CD4-positive, alpha-beta T cell (primary cell): ENCODE results near the gene PTPRK. TPM values are rescaled to one million over a fixed set of nuclear protein-coding genes. Genes with fewer than 3 reads are reported as not detected.

Source experiments
- ATAC-seq: fragments of 200-7000 bp; cut with Tn5 transposase; one replicate; pipeline ENCODE4 v1.10.0; 2022; ENCODE audit warnings: mild to moderate bottlenecking; ENCODE audit not compliant: poor library complexity
- CTCF ChIA-PET: fragments of 350-600 bp; sonication (Branson Sonifier 250); formaldehyde crosslinking; loops from one replicate; lab custom pipeline; 2021; ENCODE audit warnings: antibody characterized with exemption, inconsistent platforms; lab: Charles Lee
- POLR2A ChIA-PET: fragments of 350-600 bp; sonication (Branson Sonifier 250); formaldehyde crosslinking; loops from one replicate; lab custom pipeline; 2021; ENCODE audit warnings: antibody characterized with exemption, inconsistent platforms; lab: Charles Lee
- DNase-seq, 14 experiments: peaks; one replicate each; pipeline ENCODE4 v3.0.0-alpha.2; 2013 to 2020; ENCODE audit warnings: mixed read lengths in 2 of 14
- H3K27ac ChIP-seq, 2 donors: one replicate each; pipeline versions ENCODE4 v1.5.1 to v1.7.0; 2013; ENCODE audit warnings: low read length in 2 of 2, low read depth in 1 of 2, mild to moderate bottlenecking in 1 of 2
- H3K27me3 ChIP-seq, 2 experiments: 1 replicate in 1 of 2; 2 replicates in 1 of 2; pipeline versions ENCODE4 v1.6.1 to v1.7.0; 2013; ENCODE audit warnings: low read length in 2 of 2, control low read depth in 1 of 2, mild to moderate bottlenecking in 1 of 2, moderate library complexity in 1 of 2; ENCODE audit not compliant: insufficient read depth in 2 of 2, control insufficient read depth in 1 of 2
- H3K36me3 ChIP-seq: one replicate; pipeline ENCODE4 v1.6.1; 2013; ENCODE audit warnings: low read length, control low read depth; ENCODE audit not compliant: insufficient read depth
- H3K4me1 ChIP-seq: one replicate; pipeline ENCODE4 v1.6.1; 2013; ENCODE audit warnings: low read length, control low read depth; ENCODE audit not compliant: insufficient read depth
- H3K4me3 ChIP-seq: one replicate; pipeline ENCODE4 v1.5.1; 2013; ENCODE audit warnings: mild to moderate bottlenecking, low read length, moderate library complexity
- H3K9me3 ChIP-seq, 2 experiments: 1 replicate in 1 of 2; 2 replicates in 1 of 2; pipeline versions ENCODE4 v1.6.1 to v1.7.0; 2013; ENCODE audit warnings: low read length in 2 of 2, mild to moderate bottlenecking in 2 of 2, control low read depth in 1 of 2, moderate library complexity in 1 of 2; ENCODE audit not compliant: control insufficient read depth in 1 of 2, insufficient read depth in 1 of 2
- H3K27ac Mint-ChIP-seq: one replicate; pipeline ENCODE4 v1.8.0; 2020; ENCODE audit warnings: mixed read lengths
- H3K27me3 Mint-ChIP-seq: one replicate; pipeline ENCODE4 v1.8.0; 2021; ENCODE audit warnings: mixed read lengths
- H3K36me3 Mint-ChIP-seq: one replicate; pipeline ENCODE4 v1.8.0; 2021; ENCODE audit warnings: low read depth, mixed read lengths
- H3K4me1 Mint-ChIP-seq: one replicate; pipeline ENCODE4 v1.8.0; 2021; ENCODE audit warnings: low read depth, mixed read lengths
- H3K4me3 Mint-ChIP-seq: one replicate; pipeline ENCODE4 v1.8.0; 2020; ENCODE audit warnings: mild to moderate bottlenecking, mixed read lengths
- H3K9me3 Mint-ChIP-seq: one replicate; pipeline ENCODE4 v1.8.0; 2020; ENCODE audit warnings: mixed read lengths
- CTCF ChIP-seq: fragments of 200-600 bp; IDR thresholded peaks from one replicate; pipeline ENCODE4 v1.8.0; 2022; ENCODE audit warnings: antibody characterized with exemption, mild to moderate bottlenecking
- intact Hi-C, 2 experiments: fragments of 100-400 bp; cut with DNase I in 1 of 2; cut with micrococcal nuclease in 1 of 2; formaldehyde crosslinking; loops; one replicate each; pipeline versions ENCODE4 v1.15.1 to v1.9.0; 2023 to 2025; cut with DNase I, micrococcal nuclease
- total RNA-seq, 174 experiments: library from RNA in 2 of 174; stranded (reverse) in 2 of 174; gene quantifications; one replicate each; pipeline ENCODE4 v1.2.3 and lab custom pipeline; 2021 to 2026

Gene PTPRK
- total RNA-seq, 2 experiments from 2014 or later = 8.4 to 10.3 TPM

- Histone ChIP-seq H3K27me3 (no peaks in the 10 kb centered on the region), H3K9me3 (no peaks in the 10 kb centered on the region), H3K4me1 (no peaks in the 10 kb centered on the region), H3K27ac (no peak overlapping the region), H3K36me3 (no peaks in the 10 kb centered on the region), H3K4me3 (no peak overlapping the region)
- DNase-seq (no peak), ATAC-seq (no peak)
- H3K4me3 Mint-ChIP-seq = no peak overlapping the region
- no peaks in the 10 kb centered on the region for H3K27me3 Mint-ChIP-seq
- no peak overlapping the region for H3K27ac Mint-ChIP-seq
- POLR2A ChIA-PET = no interaction called here
- intact Hi-C loops = no loop called here
- H3K36me3 Mint-ChIP-seq = no peaks in the 10 kb centered on the region
- CTCF ChIA-PET = no interaction called here
- no peaks in the 10 kb centered on the region for H3K9me3 Mint-ChIP-seq
- no peak for TF ChIP-seq CTCF
- H3K4me1 Mint-ChIP-seq = no peaks in the 10 kb centered on the region
Observed at GRCh38 chr6:128461501-128461900, 58.9 kb downstream of the PTPRK start.

GRCh38 chr6:128456510-128457230 is 63.7 kb downstream of the PTPRK start:
- no peaks in the 10 kb centered on the region for H3K9me3 ChIP-seq
- intact Hi-C loops = no loop called here

GRCh38 chr6:128455959-128456358 is 64.4 kb downstream of the PTPRK start:
- Histone ChIP-seq H3K4me1 (no peaks in the 10 kb centered on the region), H3K36me3 (no peaks in the 10 kb centered on the region), H3K9me3 (no peaks in the 10 kb centered on the region), H3K27ac (no peak overlapping the region), H3K27me3 (no peaks in the 10 kb centered on the region), H3K4me3 (no peak overlapping the region)
- ATAC-seq (no peak), DNase-seq (no peak)
- no peak overlapping the region for H3K4me3 Mint-ChIP-seq
- TF ChIP-seq CTCF = no peak
- no peaks in the 10 kb centered on the region for H3K4me1 Mint-ChIP-seq
- no peaks in the 10 kb centered on the region for H3K9me3 Mint-ChIP-seq
- no peaks in the 10 kb centered on the region for H3K27me3 Mint-ChIP-seq
- intact Hi-C loops = no loop called here
- H3K27ac Mint-ChIP-seq = no peak overlapping the region
- ChIA-PET POLR2A (no interaction called here), CTCF (no interaction called here)
- H3K36me3 Mint-ChIP-seq = no peaks in the 10 kb centered on the region

More at GRCh38 chr6:128456510-128457230, 63.7 kb downstream of the PTPRK start:
- H3K9me3 Mint-ChIP-seq = no peaks in the 10 kb centered on the region
- H3K36me3 Mint-ChIP-seq = no peaks in the 10 kb centered on the region
- H3K27me3 Mint-ChIP-seq = no peaks in the 10 kb centered on the region
- H3K36me3 ChIP-seq = no peaks in the 10 kb centered on the region
- no peaks in the 10 kb centered on the region for H3K4me1 ChIP-seq
- no peak for ATAC-seq
- H3K4me3 ChIP-seq = no peak overlapping the region
- ChIA-PET CTCF (no interaction called here), POLR2A (no interaction called here)
- no peak for DNase-seq
- H3K27ac Mint-ChIP-seq = no peak overlapping the region
- no peaks in the 10 kb centered on the region for H3K27me3 ChIP-seq
- H3K4me1 Mint-ChIP-seq = no peaks in the 10 kb centered on the region
- H3K4me3 Mint-ChIP-seq = no peak overlapping the region
- TF ChIP-seq CTCF = no peak
- H3K27ac ChIP-seq = no peak overlapping the region
